ENCODE data around the gene NUBP2.
"Not testable (repeated sequence)": the region's sequence is repeated elsewhere in the genome, so short reads cannot be mapped to it uniquely, and the experiment has no call there.

NUBP2 gene

GRCh38 chr16:1786242-1787055, 3.7 kb downstream of the NUBP2 start:
- no peak for DNase-seq (ENCODE audit: low read depth)

GRCh38 chr16:1787056-1787321, 4.2 kb downstream of the NUBP2 start:
- no peak for DNase-seq (ENCODE audit: low read depth)

- no peak for DNase-seq (ENCODE audit: low read depth)
Measured at GRCh38 chr16:1787322-1788094, 4.7 kb downstream of the NUBP2 start.

GRCh38 chr16:1788095-1788707, 5.4 kb downstream of the NUBP2 start:
- no peak for DNase-seq (ENCODE audit: low read depth)

- DNase-seq (ENCODE audit: low read depth), result no peak
Measured at GRCh38 chr16:1788708-1789100, 5.9 kb downstream of the NUBP2 start.

GRCh38 chr16:1789643-1790045, 6.9 kb downstream of the NUBP2 start:
- DNase-seq (ENCODE audit: low read depth), result no peak

DNA sequence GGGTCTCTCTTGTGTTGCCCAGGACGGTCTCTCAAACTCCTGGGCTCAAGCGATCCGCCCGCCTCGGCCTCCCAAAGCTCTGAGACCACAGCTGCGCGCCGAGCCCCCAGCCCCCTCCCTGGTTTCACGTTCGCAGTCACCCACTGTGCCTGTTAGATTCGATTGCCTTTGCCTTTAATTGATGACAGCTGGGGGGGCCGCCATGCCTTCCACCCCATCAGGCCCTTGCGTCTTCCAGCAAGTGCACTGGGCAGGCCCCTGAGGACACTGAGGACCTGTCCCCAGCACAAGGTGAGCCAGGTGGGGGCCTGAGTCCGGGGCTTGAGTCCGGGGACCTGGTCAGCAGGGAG, 7.5 kb downstream of the NUBP2 start:
- no peak for DNase-seq (ENCODE audit: low read depth)

GRCh38 chr16:1790611-1791255, 8.0 kb downstream of the NUBP2 start:
- no peak for DNase-seq (ENCODE audit: low read depth)

DNA sequence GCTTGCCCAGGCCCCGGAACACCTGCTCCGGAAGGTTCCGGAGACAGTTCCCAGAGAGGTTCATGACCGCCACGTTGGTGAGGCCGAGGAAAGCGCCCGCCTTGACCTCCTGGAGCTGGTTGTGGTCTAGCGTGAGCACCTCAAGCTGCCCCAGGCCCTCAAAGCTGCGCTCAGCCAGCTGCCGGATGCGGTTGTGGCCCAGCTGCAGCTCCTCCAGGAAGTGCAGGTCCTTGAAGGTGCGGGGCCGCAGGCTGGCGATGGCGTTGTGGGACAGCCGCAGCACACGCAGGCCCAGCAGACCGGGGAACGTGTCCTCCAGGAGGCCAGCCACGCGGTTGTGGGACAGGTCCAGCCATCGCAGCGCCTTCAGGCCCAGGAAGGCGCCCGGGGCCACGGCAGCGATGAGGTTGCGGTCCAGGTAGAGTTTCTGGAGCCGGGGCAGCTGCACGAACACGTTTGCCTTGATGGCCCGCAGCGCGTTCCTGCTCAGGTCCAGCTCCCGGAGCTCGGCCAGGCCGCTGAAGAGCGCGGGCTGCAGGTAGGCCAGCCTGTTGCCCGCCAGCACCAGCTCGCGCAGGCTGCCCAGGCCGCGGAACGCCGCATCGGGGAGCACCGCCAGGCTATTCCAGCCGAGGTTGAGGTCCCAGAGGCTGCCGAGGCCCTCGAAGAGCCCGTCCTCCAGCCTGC, 8.6 kb downstream of the NUBP2 start:
- no peak for DNase-seq (ENCODE audit: low read depth)

DNA sequence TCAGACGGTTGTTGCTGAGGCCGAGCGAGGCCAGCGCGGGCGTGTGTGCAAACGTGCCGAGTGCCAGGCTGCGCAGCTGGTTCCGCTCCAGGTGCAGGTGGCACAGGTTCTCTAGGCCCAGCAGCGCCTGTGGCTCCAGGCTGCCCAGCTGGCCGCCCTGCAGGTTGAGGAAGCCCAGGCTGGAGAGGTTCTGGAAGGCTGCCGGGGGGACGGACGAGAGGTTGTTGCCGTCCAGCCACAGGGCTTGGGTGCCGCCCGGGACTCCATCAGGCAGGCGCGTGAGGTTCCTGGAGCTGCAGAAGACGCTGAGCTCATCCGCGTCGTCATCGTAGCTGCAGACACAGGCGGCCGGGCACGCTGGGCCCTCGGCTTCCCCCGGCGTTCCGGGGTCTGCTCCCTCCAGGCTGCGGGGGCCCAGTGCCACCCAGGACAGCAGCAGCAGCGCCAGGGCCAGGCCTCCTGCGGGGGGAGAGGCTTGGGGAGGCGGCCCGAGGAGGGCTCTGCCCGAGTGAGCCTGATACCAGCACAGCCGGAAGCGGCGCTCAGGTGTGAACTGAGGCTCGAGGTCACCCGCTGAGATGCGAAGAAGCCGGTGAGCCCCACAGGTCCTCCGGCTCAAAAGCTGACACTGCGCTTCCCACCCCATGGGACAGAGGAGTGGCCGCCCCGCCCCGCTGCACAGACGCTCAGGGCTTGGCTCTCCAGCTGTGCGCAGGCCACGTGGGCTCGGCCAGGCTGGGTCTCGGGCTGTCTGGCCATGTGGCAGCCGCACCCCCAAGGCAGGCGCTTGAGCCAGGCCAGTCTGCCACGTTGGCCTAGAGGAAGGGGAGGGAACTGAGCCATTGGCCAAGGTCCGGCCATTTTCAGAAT, 9.4 kb downstream of the NUBP2 start:
- no peak for DNase-seq (ENCODE audit: low read depth)

DNA sequence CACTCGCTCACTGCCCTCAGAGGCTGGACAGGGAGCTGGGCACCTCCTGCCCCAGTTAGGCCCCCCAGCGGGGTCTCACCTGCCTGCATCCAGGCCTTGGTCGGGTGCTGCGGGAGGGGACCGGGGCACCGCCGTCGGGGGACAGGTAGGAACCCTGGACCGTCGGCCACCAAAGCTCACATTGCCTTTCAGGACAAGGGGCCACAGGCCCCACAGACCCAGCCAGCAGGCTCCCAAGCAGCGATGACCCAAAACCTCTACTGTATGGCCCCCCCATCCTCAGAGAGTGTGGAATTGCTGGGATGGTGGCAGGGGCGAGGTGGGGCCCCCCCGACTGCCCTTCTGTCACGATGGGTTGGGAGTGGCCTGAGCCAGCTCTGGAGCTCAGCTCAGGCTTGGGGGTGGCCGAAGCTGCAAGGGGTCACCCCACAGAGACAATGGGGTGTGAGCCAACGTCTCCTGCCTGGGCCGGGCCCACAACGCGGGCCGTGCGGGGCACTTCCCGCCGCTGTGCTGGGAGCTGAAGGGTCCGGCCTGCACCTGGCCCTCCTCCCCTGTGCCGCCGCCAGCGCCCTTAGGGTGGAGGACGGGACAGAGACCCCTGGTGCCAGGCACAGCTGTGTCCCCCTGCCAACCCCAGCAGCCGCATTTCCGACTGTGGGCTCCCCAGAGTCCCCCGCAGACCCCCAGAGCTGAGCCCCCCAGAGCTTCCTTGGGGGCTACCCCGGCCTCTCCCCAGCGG, 10.2 kb downstream of the NUBP2 start:
- no peak for DNase-seq (ENCODE audit: low read depth)

DNA sequence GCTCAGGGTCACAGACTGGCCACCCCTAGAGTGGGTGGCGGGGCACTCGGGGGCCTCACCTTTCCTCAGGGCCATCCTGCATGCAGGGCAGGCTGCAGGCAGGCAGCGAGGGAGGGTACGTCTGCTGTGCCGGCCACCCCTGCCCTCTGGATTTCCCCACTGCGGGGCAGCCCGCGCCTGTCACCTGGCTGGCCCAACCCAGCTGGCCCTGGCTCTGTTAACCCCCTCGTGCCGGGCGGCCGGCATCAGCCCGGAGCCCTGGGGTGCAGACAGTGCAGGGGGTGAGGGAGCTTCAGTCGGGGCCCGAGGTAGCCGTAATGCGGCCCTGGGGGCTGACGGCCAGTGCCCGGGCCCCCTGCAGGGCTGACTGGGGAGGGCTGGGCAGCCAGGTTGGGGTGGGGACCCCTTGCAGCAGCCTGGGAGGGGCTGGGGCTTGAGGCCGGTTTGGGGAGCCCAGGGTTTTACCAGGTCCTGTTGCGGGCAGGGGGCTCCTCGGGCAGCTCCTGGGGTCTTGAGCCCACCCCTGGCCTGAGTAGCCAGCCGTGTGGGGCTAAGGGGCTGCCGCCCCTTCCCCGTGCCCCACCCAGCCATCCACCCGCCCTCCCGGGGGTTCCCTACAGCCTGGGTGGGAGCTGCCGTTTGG, 10.9 kb downstream of the NUBP2 start, which contains the start of gene IGFALS:
Gene IGFALS (minus strand): TSS at position 128 of the 643 bp plus-strand sequence. CDS start 53 bp downstream, at position 75.
- no peak for DNase-seq (ENCODE audit: low read depth)

DNA sequence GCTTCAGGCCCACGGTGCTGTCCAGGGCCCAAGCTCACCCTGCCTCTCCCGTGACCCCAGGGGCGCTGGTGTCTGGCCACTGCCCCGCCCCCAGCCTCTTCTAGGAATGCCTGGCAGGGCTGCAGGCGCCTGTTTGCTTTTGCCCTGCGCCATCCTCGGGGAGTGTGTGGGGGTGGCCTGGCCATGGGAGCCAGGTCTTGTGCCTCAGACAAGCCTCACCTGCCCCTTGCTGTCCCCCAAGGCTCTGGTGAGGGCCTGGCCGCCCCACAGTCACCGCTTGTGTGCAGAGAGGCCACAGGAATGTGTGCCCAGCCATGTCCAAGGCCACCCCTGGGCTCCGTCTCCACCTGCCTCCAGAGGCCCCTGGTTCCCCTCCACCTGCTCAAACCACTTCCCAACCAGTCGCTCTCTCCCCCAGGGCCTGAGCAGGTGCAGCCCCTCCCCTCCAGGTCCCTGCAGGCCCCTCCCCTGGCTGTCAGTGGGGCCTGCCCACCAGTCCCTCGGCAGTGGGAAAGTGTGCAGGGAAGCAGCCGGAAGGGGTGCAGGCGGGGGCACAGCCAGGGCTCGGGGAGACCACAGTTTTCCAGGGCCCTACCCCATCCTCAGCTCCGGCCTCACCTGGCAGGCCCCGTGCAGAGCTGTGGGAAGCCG, 11.6 kb downstream of the NUBP2 start:
- DNase-seq (ENCODE audit: low read depth), result no peak

- no peak for DNase-seq (ENCODE audit: low read depth)
Measured at GRCh38 chr16:1794908-1795666, 12.3 kb downstream of the NUBP2 start.

GRCh38 chr16:1799263-1799662, 16.5 kb downstream of the NUBP2 start:
- DNase-seq (ENCODE audit: low read depth), result not testable (repeated sequence)

GRCh38 chr16:1800701-1801100, 17.9 kb downstream of the NUBP2 start:
- no peak for DNase-seq (ENCODE audit: low read depth)

DNA sequence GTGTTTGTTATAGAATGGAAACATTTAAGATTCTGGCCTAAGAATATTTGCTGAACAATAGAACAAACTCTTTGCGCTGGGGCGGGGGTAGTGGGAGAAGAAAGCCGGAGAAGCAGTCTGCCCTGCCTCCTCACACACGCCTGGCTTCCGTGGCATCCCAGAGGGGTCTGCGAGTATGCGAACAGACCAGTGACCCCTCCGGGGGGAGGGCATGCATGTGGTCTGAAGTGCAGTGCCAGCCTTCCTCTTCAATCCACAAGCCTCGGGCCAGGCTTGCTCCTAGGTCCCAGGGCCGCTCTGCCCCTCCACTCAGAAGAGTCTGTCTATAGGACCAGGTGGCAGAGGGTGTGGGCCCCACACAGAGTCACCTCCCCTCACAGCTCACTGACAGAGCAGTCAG, 24.9 kb downstream of the NUBP2 start:
- no peak for DNase-seq (ENCODE audit: low read depth)

GRCh38 chr16:1808691-1809090, 25.9 kb downstream of the NUBP2 start:
- no peak for DNase-seq (ENCODE audit: low read depth)
